Right atrium auricular region (tissue), 2 donors: ENCODE results near the gene FAM117B. TPM values are rescaled to one million over a fixed set of nuclear protein-coding genes. Genes with fewer than 3 reads are reported as not detected.

Source experiments
- DNase-seq: peaks from one replicate; pipeline ENCODE4 v3.0.0-alpha.2; 2019; ENCODE audit warnings: low spot score
- H3K27ac ChIP-seq, 2 donors: fragments of 200-600 bp; sonication (generic); 1 replicate in 1 of 2; 2 replicates in 1 of 2; pipeline ENCODE4 v1.5.1; 2016 to 2019
- H3K27me3 ChIP-seq, 2 donors: fragments of 200-600 bp; sonication (generic); one replicate each; pipeline versions ENCODE4 v1.5.1 to v1.6.0; 2017 to 2019
- H3K36me3 ChIP-seq: fragments of 200-600 bp; sonication (generic); one replicate; pipeline ENCODE4 v1.5.1; 2016
- H3K4me1 ChIP-seq, 2 donors: fragments of 200-600 bp; sonication (generic); one replicate each; pipeline versions ENCODE4 v1.5.1 to v1.6.0; 2017 to 2019
- H3K4me3 ChIP-seq, 2 donors: fragments of 200-600 bp; sonication (generic); 1 replicate in 1 of 2; 2 replicates in 1 of 2; pipeline ENCODE4 v1.5.1; 2017 to 2019; ENCODE audit warnings: mild to moderate bottlenecking in 1 of 2, moderate library complexity in 1 of 2
- H3K9me3 ChIP-seq, 2 donors: fragments of 200-600 bp; sonication (generic); one replicate each; pipeline ENCODE4 v1.5.1; 2019
- total RNA-seq, 2 donors: library from RNA; depleted of rRNA; stranded (reverse); fragments of >200 nt; gene quantifications; one replicate each; pipeline ENCODE4 v1.1.0, GENCODE V29; 2016
- TF ChIP-seq, protein P1 (sequence below), 2 donors: fragments of 200-600 bp; sonication (generic); IDR thresholded peaks; one replicate each; pipeline ENCODE4 v1.5.1; 2019; ENCODE audit warnings: antibody characterized with exemption in 2 of 2

FAM117B gene
- total RNA-seq, 2 donors from 2014 or later: 3.3 to 5.2 TPM

GRCh38 chr2:202762556-202762955 lies 127.8 kb downstream of the FAM117B start:
- TF ChIP-seq, protein P1, sequence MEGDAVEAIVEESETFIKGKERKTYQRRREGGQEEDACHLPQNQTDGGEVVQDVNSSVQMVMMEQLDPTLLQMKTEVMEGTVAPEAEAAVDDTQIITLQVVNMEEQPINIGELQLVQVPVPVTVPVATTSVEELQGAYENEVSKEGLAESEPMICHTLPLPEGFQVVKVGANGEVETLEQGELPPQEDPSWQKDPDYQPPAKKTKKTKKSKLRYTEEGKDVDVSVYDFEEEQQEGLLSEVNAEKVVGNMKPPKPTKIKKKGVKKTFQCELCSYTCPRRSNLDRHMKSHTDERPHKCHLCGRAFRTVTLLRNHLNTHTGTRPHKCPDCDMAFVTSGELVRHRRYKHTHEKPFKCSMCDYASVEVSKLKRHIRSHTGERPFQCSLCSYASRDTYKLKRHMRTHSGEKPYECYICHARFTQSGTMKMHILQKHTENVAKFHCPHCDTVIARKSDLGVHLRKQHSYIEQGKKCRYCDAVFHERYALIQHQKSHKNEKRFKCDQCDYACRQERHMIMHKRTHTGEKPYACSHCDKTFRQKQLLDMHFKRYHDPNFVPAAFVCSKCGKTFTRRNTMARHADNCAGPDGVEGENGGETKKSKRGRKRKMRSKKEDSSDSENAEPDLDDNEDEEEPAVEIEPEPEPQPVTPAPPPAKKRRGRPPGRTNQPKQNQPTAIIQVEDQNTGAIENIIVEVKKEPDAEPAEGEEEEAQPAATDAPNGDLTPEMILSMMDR (IDR thresholded peaks at IDR 0.05): no peak
- peaks cover 20% of the 10 kb centered on the region for H3K36me3 ChIP-seq
- no peaks in the 10 kb centered on the region for H3K4me1 ChIP-seq
- H3K27me3 ChIP-seq: no peaks in the 10 kb centered on the region
- no peak for DNase-seq
- H3K9me3 ChIP-seq: no peaks in the 10 kb centered on the region
- no peak overlapping the region for H3K4me3 ChIP-seq
- no peak overlapping the region for H3K27ac ChIP-seq

GRCh38 chr2:202763916-202764315 lies 129.1 kb downstream of the FAM117B start:
- H3K9me3 ChIP-seq: no peaks in the 10 kb centered on the region
- H3K4me3 ChIP-seq: no peak overlapping the region
- TF ChIP-seq, protein P1 (IDR thresholded peaks at IDR 0.05): no peak
- no peaks in the 10 kb centered on the region for H3K27me3 ChIP-seq
- H3K36me3 ChIP-seq: peaks cover 20% of the 10 kb centered on the region
- no peak overlapping the region for H3K27ac ChIP-seq
- no peaks in the 10 kb centered on the region for H3K4me1 ChIP-seq
- DNase-seq: no peak

DNA sequence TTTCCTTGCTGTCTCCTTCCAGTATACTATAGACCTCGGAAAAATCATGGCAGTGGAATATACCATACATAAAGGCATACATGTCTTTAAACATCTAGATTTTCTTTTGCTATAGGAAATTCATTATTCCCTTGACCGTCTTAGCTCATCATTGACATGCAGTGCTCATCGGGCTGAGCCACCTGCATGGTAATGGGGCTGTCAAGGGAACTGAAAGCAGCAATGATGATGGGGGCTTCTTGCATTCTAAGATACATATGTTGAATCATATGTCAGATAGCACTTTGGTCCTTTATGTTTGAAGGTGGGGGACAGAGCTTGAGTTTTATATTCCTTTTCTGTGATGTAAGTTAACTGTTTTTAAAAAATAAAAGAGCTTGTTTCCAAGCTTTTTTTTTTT lies 130.2 kb downstream of the FAM117B start:
- TF ChIP-seq, protein P1 (IDR thresholded peaks at IDR 0.05): no peak
- H3K9me3 ChIP-seq: no peaks in the 10 kb centered on the region
- no peak overlapping the region for H3K4me3 ChIP-seq
- no peaks in the 10 kb centered on the region for H3K27me3 ChIP-seq
- H3K4me1 ChIP-seq: no peaks in the 10 kb centered on the region
- DNase-seq: no peak
- H3K36me3 ChIP-seq: peaks cover 11% of the 10 kb centered on the region
- no peak overlapping the region for H3K27ac ChIP-seq

GRCh38 chr2:202765436-202765835 lies 130.7 kb downstream of the FAM117B start:
- DNase-seq: no peak
- TF ChIP-seq, protein P1 (IDR thresholded peaks at IDR 0.05): no peak
- peaks cover 10% of the 10 kb centered on the region for H3K36me3 ChIP-seq

GRCh38 chr2:202768273-202768672 lies 133.5 kb downstream of the FAM117B start:
- Histone ChIP-seq H3K9me3 (no peaks in the 10 kb centered on the region), H3K4me1 (no peaks in the 10 kb centered on the region), H3K27me3 (no peaks in the 10 kb centered on the region), H3K4me3 (no peak overlapping the region), H3K27ac (no peak overlapping the region), H3K36me3 (peaks cover 10% of the 10 kb centered on the region)
- TF ChIP-seq, protein P1 (IDR thresholded peaks at IDR 0.05): no peak
- no peak for DNase-seq

More at GRCh38 chr2:202765436-202765835, 130.7 kb downstream of the FAM117B start:
- H3K4me1 ChIP-seq: no peaks in the 10 kb centered on the region
- no peaks in the 10 kb centered on the region for H3K9me3 ChIP-seq
- no peak overlapping the region for H3K4me3 ChIP-seq
- no peak overlapping the region for H3K27ac ChIP-seq
- H3K27me3 ChIP-seq: no peaks in the 10 kb centered on the region

DNA sequence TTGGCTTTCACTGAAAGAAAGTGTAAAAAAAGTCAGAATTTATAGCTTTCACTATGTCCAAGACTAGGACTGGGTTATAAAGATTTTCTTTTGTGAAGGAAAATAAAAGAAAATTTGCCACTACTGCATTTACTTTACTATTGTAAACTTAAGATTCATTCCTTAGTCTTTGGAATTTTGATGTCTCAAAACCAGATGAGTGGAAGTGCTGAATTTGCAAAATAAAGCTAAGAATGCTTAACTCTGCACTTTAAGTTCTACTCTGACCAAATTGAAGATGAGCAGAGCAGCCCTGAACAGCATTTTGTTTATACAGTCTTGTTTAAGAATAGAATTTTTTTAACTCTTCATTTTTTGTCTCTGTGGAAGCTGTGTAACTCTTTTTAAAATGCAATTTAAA lies 134.4 kb downstream of the FAM117B start:
- H3K36me3 ChIP-seq: peaks cover 10% of the 10 kb centered on the region
- no peak overlapping the region for H3K27ac ChIP-seq
- no peak for DNase-seq
- no peaks in the 10 kb centered on the region for H3K9me3 ChIP-seq
- no peaks in the 10 kb centered on the region for H3K4me1 ChIP-seq
- TF ChIP-seq, protein P1 (IDR thresholded peaks at IDR 0.05): no peak
- H3K27me3 ChIP-seq: no peaks in the 10 kb centered on the region
- no peak overlapping the region for H3K4me3 ChIP-seq
